Erythroblast (primary cell): ENCODE measurements around the gene SPSB1.

Experiments
- GATA1 ChIP-seq: IDR thresholded peaks from 2 replicates; pipeline ENCODE4 v1.6.1; 2011; ENCODE audit warnings: low read depth, mild to moderate bottlenecking, control low read depth, low read length, moderate library complexity
- POLR2A ChIP-seq: IDR thresholded peaks from 2 replicates; pipeline ENCODE4 v1.6.1; 2011; ENCODE audit warnings: mild to moderate bottlenecking, low read length

DNA sequence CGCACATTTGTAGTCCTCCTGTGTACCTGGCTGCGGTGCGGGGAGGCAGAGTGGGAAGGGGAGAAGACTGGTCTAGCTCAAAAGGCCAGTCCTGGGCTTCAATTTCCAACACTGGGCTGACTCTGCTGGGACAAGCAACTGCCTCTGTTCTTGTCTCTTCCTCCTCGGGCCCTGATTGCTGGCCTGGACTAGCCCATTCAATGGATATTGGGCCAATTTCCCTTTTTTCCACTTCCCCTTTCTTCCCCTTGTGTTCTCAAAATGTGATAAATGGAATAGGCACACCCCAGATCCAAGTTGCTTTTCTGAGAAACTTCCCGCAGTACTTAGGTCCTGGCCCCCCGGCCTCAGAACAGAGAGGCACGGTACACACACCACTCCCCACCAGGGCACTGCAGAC, 48.2 kb downstream of the SPSB1 start:
- TF ChIP-seq POLR2A = no peak
- no peak for TF ChIP-seq GATA1
